Spleen (tissue), 11 donors: ENCODE data around the gene RRP7A. TPM values are rescaled to one million over a fixed set of nuclear protein-coding genes. Genes with fewer than 3 reads are reported as not detected.
"Not testable (repeated sequence)": the region's sequence is repeated elsewhere in the genome, so short reads cannot be mapped to it uniquely, and the experiment has no call there.

Experiments used
- DNase-seq: peaks from one replicate; pipeline ENCODE4 v3.0.0-alpha.2; 2020
- H3K27ac ChIP-seq, 8 donors: fragments of 200-600 bp; sonication (generic) in 7 of 8; 1 replicate in 4 of 8; 2 replicates in 4 of 8; pipeline versions ENCODE4 v1.5.0 to v1.8.0; 2016 to 2021; ENCODE audit warnings: inconsistent platforms in 4 of 8, mild to moderate bottlenecking in 4 of 8, moderate library complexity in 1 of 8
- H3K27me3 ChIP-seq, 7 donors: fragments of 200-600 bp; sonication (generic) in 6 of 7; replicated peaks in 1 of 7; 1 replicate in 4 of 7; 2 replicates in 3 of 7; pipeline versions ENCODE4 v1.5.0 to v1.8.0; 2016 to 2021; ENCODE audit warnings: inconsistent platforms in 3 of 7, mild to moderate bottlenecking in 1 of 7
- H3K36me3 ChIP-seq, 6 donors: fragments of 200-600 bp; sonication (generic) in 5 of 6; 1 replicate in 4 of 6; 2 replicates in 2 of 6; pipeline versions ENCODE4 v1.5.0 to v1.8.0; 2016 to 2021; ENCODE audit warnings: inconsistent platforms in 2 of 6
- H3K4me1 ChIP-seq, 6 donors: fragments of 200-600 bp; sonication (generic) in 5 of 6; 1 replicate in 3 of 6; 2 replicates in 3 of 6; pipeline versions ENCODE4 v1.5.0 to v1.8.0; 2016 to 2021; ENCODE audit warnings: inconsistent platforms in 3 of 6
- H3K4me3 ChIP-seq, 8 donors: fragments of 200-600 bp; sonication (generic) in 7 of 8; 1 replicate in 4 of 8; 2 replicates in 4 of 8; pipeline versions ENCODE4 v1.5.0 to v1.8.0; 2016 to 2021; ENCODE audit warnings: inconsistent platforms in 4 of 8, mild to moderate bottlenecking in 4 of 8, moderate library complexity in 2 of 8
- H3K9me3 ChIP-seq, 8 donors: fragments of 200-600 bp; sonication (generic) in 7 of 8; 1 replicate in 4 of 8; 2 replicates in 4 of 8; pipeline versions ENCODE4 v1.5.0 to v1.8.0; 2016 to 2021; ENCODE audit warnings: inconsistent platforms in 4 of 8
- POLR2A ChIP-seq, 3 donors: fragments of 450-650 bp; IDR thresholded peaks; one replicate each; pipeline ENCODE4 v1.5.1; 2017; ENCODE audit warnings: antibody characterized with exemption in 3 of 3, mild to moderate bottlenecking in 1 of 3
- POLR2AphosphoS5 ChIP-seq, 3 donors: sonication (generic); formaldehyde crosslinking; IDR thresholded peaks; one replicate each; pipeline ENCODE4 v1.5.1; 2017; ENCODE audit warnings: antibody characterized with exemption in 3 of 3
- WGBS, 5 donors: extraction: QIAGEN DNeasy Blood & Tissue Kit in 3 of 5; methylation state at CpG; one replicate each; pipeline versions ENCODE4 v1.1.5 to v1.1.7; 2013 to 2018; 5-methylcytosine and 5-hydroxymethylcytosine counted together
- intact Hi-C: fragments of 100-400 bp; cut with DNase I; formaldehyde crosslinking; loops from one replicate; pipeline ENCODE4 v1.15.0; 2023; ENCODE audit warnings: low total_unique reads
- polyA plus RNA-seq, 3 donors: library from polyadenylated mRNA; stranded (reverse); fragments of 200-250 nt; gene quantifications; one replicate each; pipeline ENCODE4 v1.2.1, GENCODE V29; 2013
- total RNA-seq, 7 donors: library from RNA; depleted of rRNA in 3 of 7; stranded (reverse); fragments of >200 nt in 3 of 7; fragmentation: NEBNext Ultra II Directional in 4 of 7; extraction: Animal tissue kit (Norgen Biotek cat#: 25700) in 4 of 7; gene quantifications; one replicate each; pipeline versions ENCODE4 v1.1.0 to v1.2.1, GENCODE V29; 2016 to 2021
- TF ChIP-seq, protein P1 (sequence below), 11 experiments: fragments of 200-600 bp in 7 of 11; fragments of 450-650 bp in 4 of 11; sonication (generic) in 4 of 11; IDR thresholded peaks in 8 of 11; conservative IDR thresholded peaks in 3 of 11; 1 replicate in 7 of 11; 2 replicates in 4 of 11; pipeline versions ENCODE4 v1.4.0 to v1.8.0; 2016 to 2021; ENCODE audit warnings: antibody characterized with exemption in 11 of 11, inconsistent platforms in 4 of 11, mild to moderate bottlenecking in 1 of 11
- donor health status: healthy with polysubstance abuse.
- donor health status: DM: no; HTN: no; CAD: no; lungs with moderate emphysema.
- donor health status: DM: no; HTN: no; CAD: no.
- donor health status: Bipolar disorder and iron deficiency.
- donor health status: healthy.
- donor health status: DM: no; HTN: no; CAD: no.
- donor health status: DM: yes; HTN: yes; CAD: no.

The RRP7A gene
- total and polyA plus RNA-seq, 10 donors: 8.9 to 47.4 (median 35.1) TPM

DNA sequence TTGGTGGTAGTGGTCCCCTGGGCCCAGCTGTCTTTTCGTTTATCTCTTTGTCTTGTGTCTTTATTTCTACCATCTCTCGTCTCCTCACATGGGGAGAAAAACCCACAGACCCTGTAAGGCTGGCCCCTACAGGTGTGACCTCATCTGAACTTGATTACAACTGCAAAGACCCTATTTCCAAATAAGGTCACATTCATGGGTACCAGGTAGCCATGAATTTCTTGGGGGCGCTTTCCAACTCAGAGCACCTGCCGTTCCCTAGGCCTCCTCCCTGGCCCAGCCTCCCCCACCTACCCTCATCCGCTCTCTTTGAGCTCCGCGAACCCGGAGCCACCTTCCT lies 14.0 kb upstream of the RRP7A start:
- no peaks in the 10 kb centered on the region for H3K36me3 ChIP-seq
- intact Hi-C loops: no loop called here
- no peak for TF ChIP-seq POLR2AphosphoS5 (IDR thresholded peaks at IDR 0.05)
- peaks cover 0 to 53% (median 24%) of the 10 kb centered on the region in 6 donors for H3K4me1 ChIP-seq
- H3K27me3 ChIP-seq: no peaks in the 10 kb centered on the region
- H3K9me3 ChIP-seq: no peaks in the 10 kb centered on the region
- 81 to 89% (median 87%) methylated on average over 6 to 8 of the region's 8 CpGs for WGBS, 5 donors
- peak overlapping the region; percentile 22 to 90 (median 80) for H3K27ac ChIP-seq
- peak overlapping the region in 3 of 8 donors; percentile 29 to 65 (median 29) for H3K4me3 ChIP-seq
- no peak for DNase-seq

- H3K36me3 ChIP-seq, H3K9me3 ChIP-seq, H3K4me3 ChIP-seq, intact Hi-C loops, H3K27ac ChIP-seq, DNase-seq, H3K27me3 ChIP-seq: not testable (repeated sequence)
- H3K4me1 ChIP-seq: peaks cover 0 to 32% (median 17%) of the 10 kb centered on the region in 6 donors
- WGBS, 5 donors: 88 to 92% (median 89%) methylated on average over 24 of the region's 24 CpGs
Measured at GRCh38 chr22:42531401-42532084, 11.9 kb upstream of the RRP7A start.

DNA sequence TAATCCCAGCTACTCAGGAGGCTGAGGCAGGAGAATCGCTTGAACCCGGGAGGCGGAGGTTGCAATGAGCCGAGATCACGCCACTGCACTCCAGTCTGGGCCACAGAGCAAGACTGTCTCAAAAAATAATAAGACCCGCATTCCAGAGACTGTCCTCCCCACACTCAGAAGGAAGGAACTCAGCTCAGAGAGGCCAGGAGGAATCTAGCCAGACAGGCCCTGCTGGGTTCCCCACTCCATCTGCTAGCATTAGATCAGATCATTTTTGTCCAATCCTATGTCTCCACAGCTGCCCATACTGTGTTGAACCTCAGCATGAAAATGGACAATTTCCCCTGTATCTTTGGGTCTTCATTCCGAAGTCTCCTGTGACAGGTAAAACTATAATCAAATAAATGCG lies 9.8 kb upstream of the RRP7A start:
- peaks cover 0 to 27% (median 16%) of the 10 kb centered on the region in 6 donors for H3K4me1 ChIP-seq
- H3K27me3 ChIP-seq, H3K27ac ChIP-seq, H3K9me3 ChIP-seq, H3K36me3 ChIP-seq, H3K4me3 ChIP-seq, DNase-seq, intact Hi-C loops: not testable (repeated sequence)
- WGBS, 5 donors: 86 to 96% (median 95%) methylated on average over 6 to 8 of the region's 8 CpGs

DNA sequence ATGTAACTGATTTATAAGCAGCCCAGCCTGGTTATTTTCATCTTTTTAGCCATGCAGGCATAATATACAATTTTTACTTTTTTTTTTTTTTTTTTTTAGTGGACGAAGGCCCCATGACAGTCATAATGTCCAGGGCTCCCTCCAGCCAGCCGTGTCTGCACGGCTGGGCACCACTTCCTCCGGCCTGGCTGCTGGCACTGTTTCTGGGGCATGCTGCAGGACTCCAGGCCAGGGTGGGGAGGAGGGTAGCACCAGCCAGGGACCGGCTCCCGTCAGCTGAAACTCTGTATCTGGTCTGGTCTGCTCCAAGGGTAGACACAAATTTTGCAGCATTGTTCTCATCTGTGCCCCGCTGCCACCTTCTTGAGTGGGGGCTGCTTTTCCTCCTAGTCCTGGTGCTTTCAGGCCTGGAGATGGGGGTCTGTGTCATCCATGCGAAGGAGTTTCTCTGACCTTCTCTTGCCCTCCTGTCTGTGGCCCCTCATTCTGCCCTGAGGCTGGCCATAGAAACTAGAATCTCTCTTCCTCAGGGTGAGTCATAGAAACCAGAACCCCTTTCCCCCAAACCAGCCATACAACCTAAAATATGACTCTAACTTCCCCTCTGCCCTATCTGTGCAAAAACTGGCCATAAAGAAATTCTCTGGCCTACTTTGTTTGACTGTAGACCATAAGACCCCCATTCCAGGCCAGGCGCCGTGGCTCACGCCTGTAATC lies 9.2 kb upstream of the RRP7A start:
- no peak for DNase-seq
- Histone ChIP-seq H3K9me3 (no peaks in the 10 kb centered on the region), H3K4me1 (peaks cover 0 to 24% (median 13%) of the 10 kb centered on the region in 6 donors), H3K36me3 (no peaks in the 10 kb centered on the region), H3K27ac (no peak overlapping the region), H3K4me3 (no peak overlapping the region), H3K27me3 (no peaks in the 10 kb centered on the region)
- no peak for TF ChIP-seq POLR2AphosphoS5 (IDR thresholded peaks at IDR 0.05)
- TF ChIP-seq POLR2A (IDR thresholded peaks at IDR 0.05): no peak
- TF ChIP-seq, protein P1, sequence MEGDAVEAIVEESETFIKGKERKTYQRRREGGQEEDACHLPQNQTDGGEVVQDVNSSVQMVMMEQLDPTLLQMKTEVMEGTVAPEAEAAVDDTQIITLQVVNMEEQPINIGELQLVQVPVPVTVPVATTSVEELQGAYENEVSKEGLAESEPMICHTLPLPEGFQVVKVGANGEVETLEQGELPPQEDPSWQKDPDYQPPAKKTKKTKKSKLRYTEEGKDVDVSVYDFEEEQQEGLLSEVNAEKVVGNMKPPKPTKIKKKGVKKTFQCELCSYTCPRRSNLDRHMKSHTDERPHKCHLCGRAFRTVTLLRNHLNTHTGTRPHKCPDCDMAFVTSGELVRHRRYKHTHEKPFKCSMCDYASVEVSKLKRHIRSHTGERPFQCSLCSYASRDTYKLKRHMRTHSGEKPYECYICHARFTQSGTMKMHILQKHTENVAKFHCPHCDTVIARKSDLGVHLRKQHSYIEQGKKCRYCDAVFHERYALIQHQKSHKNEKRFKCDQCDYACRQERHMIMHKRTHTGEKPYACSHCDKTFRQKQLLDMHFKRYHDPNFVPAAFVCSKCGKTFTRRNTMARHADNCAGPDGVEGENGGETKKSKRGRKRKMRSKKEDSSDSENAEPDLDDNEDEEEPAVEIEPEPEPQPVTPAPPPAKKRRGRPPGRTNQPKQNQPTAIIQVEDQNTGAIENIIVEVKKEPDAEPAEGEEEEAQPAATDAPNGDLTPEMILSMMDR (IDR thresholded peaks at IDR 0.05 in 8 of 11, conservative IDR thresholded peaks at IDR 0.05 in 3 of 11): no peak
- 86 to 96% (median 92%) methylated on average over 11 of the region's 11 CpGs for WGBS, 5 donors
- intact Hi-C loops: no loop called here

DNA sequence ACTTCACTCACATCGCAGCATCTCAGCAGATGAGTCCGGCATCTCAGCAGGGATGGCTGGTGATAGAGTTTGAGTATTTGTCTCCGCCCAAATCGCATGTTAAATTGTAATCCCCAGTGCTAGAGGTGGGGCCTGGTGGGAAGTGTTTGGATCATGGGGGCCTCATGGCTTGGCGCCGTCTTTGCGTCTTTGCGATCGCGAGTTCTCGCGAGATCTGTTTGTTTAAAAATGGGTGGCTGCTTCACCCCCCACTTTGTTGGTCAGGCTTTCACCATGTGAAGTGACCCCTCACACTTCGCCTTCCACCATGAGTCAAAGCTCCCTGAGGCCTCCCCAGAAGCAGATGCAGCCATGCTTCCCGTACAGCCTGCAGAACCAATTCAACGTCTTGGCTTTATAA lies 3.0 kb upstream of the RRP7A start:
- H3K36me3 ChIP-seq: peaks cover 0 to 4% (median 3%) of the 10 kb centered on the region in 6 donors
- intact Hi-C loops: no loop called here
- no peak overlapping the region for H3K4me3 ChIP-seq
- peaks cover 4 to 24% (median 15%) of the 10 kb centered on the region in 6 donors for H3K4me1 ChIP-seq
- DNase-seq: no peak
- no peaks in the 10 kb centered on the region for H3K27me3 ChIP-seq
- H3K9me3 ChIP-seq: no peaks in the 10 kb centered on the region
- H3K27ac ChIP-seq: no peak overlapping the region
- TF ChIP-seq POLR2A (IDR thresholded peaks at IDR 0.05): no peak
- TF ChIP-seq, protein P1 (IDR thresholded peaks at IDR 0.05 in 8 of 11, conservative IDR thresholded peaks at IDR 0.05 in 3 of 11): no peak
- 94 to 99% (median 96%) methylated on average over 13 to 15 of the region's 15 CpGs for WGBS, 5 donors
